K562 (cell line): Measurements from ENCODE around the gene FOXL2NB. TPM values are rescaled to one million over a fixed set of nuclear protein-coding genes. Genes with fewer than 3 reads are reported as not detected.

Experiments used
- ATF6 ChIP-seq: sonication (generic); formaldehyde crosslinking; IDR thresholded peaks from 2 replicates; pipeline ENCODE4 v1.4.0; 2020; ENCODE audit warnings: mild to moderate bottlenecking, missing genetic modification reagents
- CTCF ChIP-seq, 3 experiments: IDR thresholded peaks in 2 of 3; conservative IDR thresholded peaks in 1 of 3; 2 replicates each; pipeline ENCODE4 v1.5.1; 2011 to 2012; ENCODE audit warnings: low read length in 3 of 3, mild to moderate bottlenecking in 3 of 3, control low read depth in 2 of 3, improper control_type of control experiment in 1 of 3, inconsistent platforms in 1 of 3, low read depth in 1 of 3, mixed read lengths in 1 of 3, moderate library complexity in 1 of 3; ENCODE audit not compliant: insufficient read depth in 2 of 3
- FOS ChIP-seq: IDR thresholded peaks from 3 replicates; pipeline ENCODE4 v1.6.1; 2011; ENCODE audit not compliant: insufficient read length; ENCODE audit errors: extremely low read depth
- GABPA ChIP-seq: fragments of 200-800 bp; sonication (Bioruptor generic); conservative IDR thresholded peaks from 2 replicates; pipeline ENCODE4 v1.6.1; 2016; ENCODE audit warnings: low read depth, missing genetic modification characterization, missing compliant biosample characterization
- MNT ChIP-seq, 2 experiments: fragments of 450-650 bp; conservative IDR thresholded peaks; 2 replicates each; pipeline ENCODE4 v1.6.1; 2017; ENCODE audit warnings: mild to moderate bottlenecking in 2 of 2, moderate library complexity in 2 of 2
- NR2C1 ChIP-seq, 2 experiments: fragments of 450-650 bp; IDR thresholded peaks; 2 replicates each; pipeline ENCODE4 v1.6.1; 2017; ENCODE audit warnings: mild to moderate bottlenecking in 2 of 2, antibody characterized with exemption in 1 of 2, inconsistent platforms in 1 of 2, missing compliant biosample characterization in 1 of 2, missing genetic modification characterization in 1 of 2
- RBFOX2 ChIP-seq: fragments of 200-400 bp; formaldehyde crosslinking; IDR thresholded peaks from 2 replicates; pipeline ENCODE4 v1.6.1; 2017; ENCODE audit warnings: low read depth, mild to moderate bottlenecking, low read length, moderate library complexity
- SMARCA5 ChIP-seq: fragments of 450-650 bp; IDR thresholded peaks from 2 replicates; pipeline ENCODE4 v1.6.1; 2016
- YY1 ChIP-seq, 3 experiments: IDR thresholded peaks; 2 replicates each; pipeline ENCODE4 v1.6.1; 2011; ENCODE audit warnings: low read length in 2 of 3, mild to moderate bottlenecking in 2 of 3, moderate library complexity in 2 of 3, borderline replicate concordance in 1 of 3, control low read depth in 1 of 3, low read depth in 1 of 3; ENCODE audit not compliant: insufficient read depth in 3 of 3, insufficient replicate concordance in 2 of 3, control insufficient read depth in 1 of 3, insufficient read length in 1 of 3; ENCODE audit errors: extremely low read depth in 1 of 3
- ZBTB11 ChIP-seq, 3 experiments: fragments of 200-800 bp in 1 of 3; fragments of 250-450 bp in 1 of 3; fragments of 450-650 bp in 1 of 3; sonication (Bioruptor Pico) in 1 of 3; sonication (Bioruptor generic) in 1 of 3; formaldehyde crosslinking in 1 of 3; IDR thresholded peaks; 2 replicates each; pipeline versions ENCODE4 v1.6.1 to v1.8.0; 2016 to 2022; ENCODE audit warnings: mild to moderate bottlenecking in 2 of 3, missing genetic modification characterization in 2 of 3, missing compliant biosample characterization in 1 of 3, moderate library complexity in 1 of 3
- polyA plus RNA-seq, 8 experiments: library from polyadenylated mRNA; depleted of rRNA in 4 of 8; stranded (reverse) in 5 of 8; unstranded in 3 of 8; fragments of >200 nt; fragmentation: Nextera tagmentation in 2 of 8; fragmentation: Illumina TruSeq in 1 of 8; extraction: Ambion mirVana in 2 of 8; extraction: Trizol in 1 of 8; gene quantifications; 2 replicates each; pipeline versions ENCODE4 v1.2.1 to v1.2.3, GENCODE V29; 2011 to 2014; ENCODE audit warnings: inconsistent platforms in 1 of 8, missing spikeins in 1 of 8
- total RNA-seq, 7 experiments: library from RNA; depleted of rRNA in 6 of 7; stranded (reverse); fragments of >200 nt in 6 of 7; fragmentation: Illumina TruSeq in 2 of 7; extraction: Trizol in 2 of 7; gene quantifications; 2 replicates each; pipeline versions ENCODE4 v1.2.1 to v1.2.3, GENCODE V29; 2011 to 2021; ENCODE audit warnings: low replicate concordance in 1 of 7
- TF ChIP-seq, protein P1 (sequence below): fragments of 200-800 bp; sonication (Bioruptor generic); IDR thresholded peaks from 2 replicates; pipeline ENCODE4 v1.6.1; 2017; ENCODE audit warnings: missing genetic modification characterization, missing compliant biosample characterization

FOXL2NB gene
- total and polyA plus RNA-seq, 9 of the 15 experiments (the other 6 are each of a cell fraction or from before 2014, with no cell fraction given): 0.71 to 17.4 (median 9.0) TPM

DNA sequence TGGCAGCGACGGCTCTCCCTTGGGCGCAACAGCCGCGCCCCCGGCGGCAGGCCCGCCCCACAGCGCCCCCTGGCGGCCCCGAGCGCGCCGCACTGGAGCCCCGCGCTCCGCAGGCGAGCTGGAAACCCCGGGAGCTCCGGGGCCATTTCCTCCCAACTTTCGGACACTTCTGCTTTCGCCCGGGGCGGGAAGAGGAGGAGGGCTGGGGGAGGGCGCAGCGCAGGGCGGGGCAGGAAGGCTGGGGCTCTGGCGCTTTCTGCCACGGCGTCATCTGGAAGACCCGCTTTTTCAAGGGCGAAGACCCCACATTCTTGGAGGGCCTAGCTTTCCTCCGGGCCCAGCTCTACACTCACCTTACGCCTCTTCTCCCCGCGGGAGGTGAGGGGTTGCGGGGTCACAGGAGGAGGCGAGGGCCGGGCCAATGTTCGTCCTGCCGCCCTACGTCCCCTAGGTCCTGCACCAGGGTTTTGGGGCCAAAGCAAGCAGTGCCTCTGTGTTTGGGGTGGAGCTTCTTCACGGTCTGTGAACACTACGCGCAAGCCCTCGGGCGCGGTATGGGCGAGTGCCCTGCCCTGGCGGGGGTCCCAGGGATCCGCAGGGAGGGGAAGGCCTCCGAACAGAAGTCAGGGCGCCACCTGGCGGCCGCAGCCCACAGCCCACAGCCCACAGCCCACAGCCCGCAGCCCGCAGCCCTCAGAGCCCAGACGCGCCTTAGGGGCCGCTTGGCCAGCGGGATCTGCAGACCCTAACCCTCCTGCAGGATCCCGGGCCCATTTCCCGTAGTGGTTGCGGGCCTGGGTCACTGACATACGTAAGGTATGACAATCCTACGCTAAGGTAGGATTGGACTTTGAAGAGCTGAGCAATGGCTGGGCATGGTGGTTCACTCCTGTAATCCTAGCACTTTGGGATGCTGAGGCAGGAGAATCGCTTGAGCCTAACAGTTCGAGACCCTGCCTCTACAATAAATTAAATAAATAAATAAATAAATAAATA lies 31.2 kb upstream of the FOXL2NB start (continued):
- no peak for TF ChIP-seq ATF6 (CRISPR knock-in tag)
- TF ChIP-seq GABPA (tag): peak; percentile 71
- TF ChIP-seq, protein P1, sequence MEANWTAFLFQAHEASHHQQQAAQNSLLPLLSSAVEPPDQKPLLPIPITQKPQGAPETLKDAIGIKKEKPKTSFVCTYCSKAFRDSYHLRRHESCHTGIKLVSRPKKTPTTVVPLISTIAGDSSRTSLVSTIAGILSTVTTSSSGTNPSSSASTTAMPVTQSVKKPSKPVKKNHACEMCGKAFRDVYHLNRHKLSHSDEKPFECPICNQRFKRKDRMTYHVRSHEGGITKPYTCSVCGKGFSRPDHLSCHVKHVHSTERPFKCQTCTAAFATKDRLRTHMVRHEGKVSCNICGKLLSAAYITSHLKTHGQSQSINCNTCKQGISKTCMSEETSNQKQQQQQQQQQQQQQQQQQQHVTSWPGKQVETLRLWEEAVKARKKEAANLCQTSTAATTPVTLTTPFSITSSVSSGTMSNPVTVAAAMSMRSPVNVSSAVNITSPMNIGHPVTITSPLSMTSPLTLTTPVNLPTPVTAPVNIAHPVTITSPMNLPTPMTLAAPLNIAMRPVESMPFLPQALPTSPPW (CRISPR knock-in tag): peak; percentile 91
- peak in 2 of 3 experiments; percentile 82 to 89 for TF ChIP-seq YY1 (IDR thresholded peaks at IDR 0.05; ENCODE audit: borderline replicate concordance in 1 of 3, control insufficient read depth in 1 of 3, extremely low read depth in 1 of 3, insufficient read depth in 3 of 3, insufficient read length in 1 of 3, insufficient replicate concordance in 2 of 3, low read depth in 1 of 3, low read length in 2 of 3)
- TF ChIP-seq CTCF (IDR thresholded peaks at IDR 0.05 in 2 of 3, conservative IDR thresholded peaks at IDR 0.05 in 1 of 3; ENCODE audit: insufficient read depth in 2 of 3, low read depth in 1 of 3, low read length in 3 of 3): peak; percentile 72 to 94 (median 78)
- TF ChIP-seq SMARCA5: peak; percentile 62; the same call in 1 of the 2 replicates
- no peak for TF ChIP-seq NR2C1 (IDR thresholded peaks at IDR 0.05)
- TF ChIP-seq NR2C1 (tag; IDR thresholded peaks at IDR 0.05): 0 out of 2 replicates have a peak, but pooled peaks have one; percentile 47
- peak; percentile 89 for TF ChIP-seq RBFOX2
- peak in 1 of 3 experiments; percentile 72; a peak in 2 of 6 replicates for TF ChIP-seq ZBTB11 (CRISPR knock-in tag; IDR thresholded peaks at IDR 0.05)
- TF ChIP-seq FOS: no peak
- TF ChIP-seq MNT (conservative IDR thresholded peaks at IDR 0.05): 0 out of 4 replicates have a peak, but pooled peaks of 1 of the 2 experiments have one; percentile 6
